Fibroblast of skin of left quadriceps (primary cell): ENCODE results near the gene CAMK2G.
"Not testable (repeated sequence)": the region's sequence is repeated elsewhere in the genome, so short reads cannot be mapped to it uniquely, and the experiment has no call there.

Experiments
- DNase-seq, 2 experiments: peaks; one replicate each; pipeline ENCODE4 v3.0.0-alpha.2; 2013; ENCODE audit warnings: low read depth in 2 of 2

The CAMK2G gene

GRCh38 chr10:73793456-73793855 lies 80.9 kb downstream of the CAMK2G start:
- DNase-seq: no peak

- no peak for DNase-seq
Measured at GRCh38 chr10:73791871-73792400, 82.4 kb downstream of the CAMK2G start.

GRCh38 chr10:73790886-73791625 lies 83.3 kb downstream of the CAMK2G start:
- DNase-seq: no peak

GRCh38 chr10:73789659-73790055 lies 84.7 kb downstream of the CAMK2G start:
- DNase-seq: no peak

GRCh38 chr10:73788864-73789658 lies 85.3 kb downstream of the CAMK2G start:
- DNase-seq: no peak

GRCh38 chr10:73787031-73787800 lies 87.1 kb downstream of the CAMK2G start:
- not testable (repeated sequence) for DNase-seq

GRCh38 chr10:73786512-73786885 lies 87.9 kb downstream of the CAMK2G start:
- no peak for DNase-seq

- no peak for DNase-seq
Measured at GRCh38 chr10:73785721-73786511, 88.4 kb downstream of the CAMK2G start.

GRCh38 chr10:73785211-73785720 lies 89.1 kb downstream of the CAMK2G start, which contains the start of gene ZSWIM8:
Gene ZSWIM8 (plus strand): TSS chr10:73785606. CDS start chr10:73785879, 273 bp downstream.
- peak; percentile 93 to 94 for DNase-seq

GRCh38 chr10:73782749-73783085 lies 91.6 kb downstream of the CAMK2G start:
- no peak for DNase-seq

GRCh38 chr10:73781879-73782748 lies 92.2 kb downstream of the CAMK2G start, which contains the start of gene CHCHD1:
Gene CHCHD1 (plus strand): TSS chr10:73782048. CDS start chr10:73782076, 28 bp downstream.
- DNase-seq: peak; percentile 58 to 66

- DNase-seq: no peak
Measured at GRCh38 chr10:73781548-73781878, 92.8 kb downstream of the CAMK2G start.

GRCh38 chr10:73780966-73781365 lies 93.4 kb downstream of the CAMK2G start:
- DNase-seq: no peak

GRCh38 chr10:73780301-73780700 lies 94.1 kb downstream of the CAMK2G start:
- DNase-seq: no peak

- DNase-seq: no peak
Measured at GRCh38 chr10:73779539-73780197, 94.7 kb downstream of the CAMK2G start.

GRCh38 chr10:73779018-73779417 lies 95.3 kb downstream of the CAMK2G start:
- DNase-seq: no peak

- DNase-seq: no peak
Measured at GRCh38 chr10:73774637-73775036, 99.7 kb downstream of the CAMK2G start.

- DNase-seq: no peak
Measured at GRCh38 chr10:73773152-73773879, 101.0 kb downstream of the CAMK2G start.
